GM18526 (cell line): Measurements from ENCODE around the gene NOTCH4.

Experiments used
- POLR2A ChIP-seq: IDR thresholded peaks from 3 replicates; pipeline ENCODE4 v1.6.1; 2011; ENCODE audit not compliant: insufficient read length; ENCODE audit errors: extremely low read depth

The NOTCH4 gene

GRCh38 chr6:32146287-32146686, 77.6 kb downstream of the NOTCH4 start:
- no peak for TF ChIP-seq POLR2A
